Measurements from ENCODE around the gene TMEM163.
"Not testable (repeated sequence)": the region's sequence is repeated elsewhere in the genome, so short reads cannot be mapped to it uniquely, and the experiment has no call there.

Gene TMEM163

GRCh38 chr2:134602666-134603065 lies 116.1 kb downstream of the TMEM163 start:
- no peak for DNase-seq

GRCh38 chr2:134601264-134601663 lies 117.5 kb downstream of the TMEM163 start:
- no peak for DNase-seq

GRCh38 chr2:134600208-134600607 lies 118.6 kb downstream of the TMEM163 start:
- no peak for DNase-seq

- DNase-seq, result no peak
Measured at GRCh38 chr2:134599236-134599635, 119.6 kb downstream of the TMEM163 start.

- no peak for DNase-seq
Measured at GRCh38 chr2:134594399-134594798, 124.4 kb downstream of the TMEM163 start.

- DNase-seq, result no peak
Measured at GRCh38 chr2:134593519-134593918, 125.3 kb downstream of the TMEM163 start.

- DNase-seq, result no peak
Measured at GRCh38 chr2:134592377-134592776, 126.4 kb downstream of the TMEM163 start.

- DNase-seq, result no peak
Measured at GRCh38 chr2:134591526-134591925, 127.3 kb downstream of the TMEM163 start.

GRCh38 chr2:134590679-134591078 lies 128.1 kb downstream of the TMEM163 start:
- DNase-seq, result no peak

GRCh38 chr2:134589171-134590083 lies 129.4 kb downstream of the TMEM163 start:
- DNase-seq, result not testable (repeated sequence)

GRCh38 chr2:134588556-134588955 lies 130.2 kb downstream of the TMEM163 start:
- DNase-seq, result no peak

- DNase-seq, result no peak
Measured at GRCh38 chr2:134586326-134586965, 132.4 kb downstream of the TMEM163 start.

GRCh38 chr2:134583997-134584520 lies 134.7 kb downstream of the TMEM163 start:
- DNase-seq, result no peak

- DNase-seq, result no peak
Measured at GRCh38 chr2:134583462-134583861, 135.3 kb downstream of the TMEM163 start.

- DNase-seq, result no peak
Measured at GRCh38 chr2:134582547-134582899, 136.3 kb downstream of the TMEM163 start.

- no peak for DNase-seq
Measured at GRCh38 chr2:134581877-134582546, 136.8 kb downstream of the TMEM163 start.

GRCh38 chr2:134578316-134578715 lies 140.5 kb downstream of the TMEM163 start:
- no peak for DNase-seq

GRCh38 chr2:134576478-134576877 lies 142.3 kb downstream of the TMEM163 start:
- no peak for DNase-seq

- DNase-seq, result no peak
Measured at GRCh38 chr2:134575888-134576287, 142.9 kb downstream of the TMEM163 start.

- no peak for DNase-seq
Measured at GRCh38 chr2:134574611-134575330, 144.0 kb downstream of the TMEM163 start.

GRCh38 chr2:134573724-134574123 lies 145.1 kb downstream of the TMEM163 start:
- no peak for DNase-seq

GRCh38 chr2:134573085-134573370 lies 145.8 kb downstream of the TMEM163 start:
- no peak for DNase-seq
